Aorta (tissue), 5 donors: Measurements from ENCODE around the gene ZNF746. TPM values are rescaled to one million over a fixed set of nuclear protein-coding genes. Genes with fewer than 3 reads are reported as not detected.

Source experiments
- ATAC-seq: fragments of 200-7000 bp; cut with Tn5 transposase; one replicate; pipeline ENCODE4 v1.9.1; 2022; ENCODE audit warnings: moderate library complexity; ENCODE audit not compliant: low FRiP score
- DNase-seq, 2 donors: peaks; one replicate each; pipeline ENCODE4 v3.0.0-alpha.2; 2020
- H3K27ac ChIP-seq, 2 donors: one replicate each; pipeline ENCODE4 v1.5.1; 2013; ENCODE audit warnings: low read length in 2 of 2, mild to moderate bottlenecking in 2 of 2, moderate library complexity in 2 of 2, control low read depth in 1 of 2, inconsistent platforms in 1 of 2, low read depth in 1 of 2
- H3K27me3 ChIP-seq, 2 donors: one replicate each; pipeline ENCODE4 v1.6.1; 2013; ENCODE audit warnings: control low read depth in 1 of 2, low read length in 1 of 2, mild to moderate bottlenecking in 1 of 2, moderate library complexity in 1 of 2; ENCODE audit not compliant: insufficient read depth in 2 of 2, control insufficient read depth in 1 of 2
- H3K36me3 ChIP-seq, 2 donors: one replicate each; pipeline ENCODE4 v1.6.1; 2013; ENCODE audit warnings: control low read depth in 1 of 2, low read length in 1 of 2, mild to moderate bottlenecking in 1 of 2; ENCODE audit not compliant: insufficient read depth in 2 of 2, control insufficient read depth in 1 of 2
- H3K4me1 ChIP-seq, 2 donors: one replicate each; pipeline ENCODE4 v1.6.1; 2013; ENCODE audit warnings: low read length in 2 of 2, control low read depth in 1 of 2, mild to moderate bottlenecking in 1 of 2, moderate library complexity in 1 of 2; ENCODE audit not compliant: insufficient read depth in 2 of 2, control insufficient read depth in 1 of 2
- H3K4me3 ChIP-seq, 2 donors: one replicate each; pipeline ENCODE4 v1.5.1; 2013; ENCODE audit warnings: low read length in 2 of 2, control low read depth in 1 of 2, mild to moderate bottlenecking in 1 of 2
- H3K9me3 ChIP-seq: one replicate; pipeline ENCODE4 v1.6.1; 2013; ENCODE audit warnings: mild to moderate bottlenecking, low read length; ENCODE audit not compliant: control insufficient read depth
- WGBS, 2 donors: extraction: QIAGEN DNeasy Blood & Tissue Kit; methylation state at CpG; one replicate each; pipeline ENCODE4 v1.1.7; 2013; 5-methylcytosine and 5-hydroxymethylcytosine counted together
- intact Hi-C, 2 donors: fragments of 100-400 bp; cut with DNase I; formaldehyde crosslinking; loops; one replicate each; pipeline versions ENCODE4 v1.14.2 to v1.15.0; 2022
- polyA plus RNA-seq, 2 donors: library from polyadenylated mRNA; stranded (reverse); fragments of 200-250 nt; gene quantifications; one replicate each; pipeline ENCODE4 v1.2.3, GENCODE V29; 2013
- total RNA-seq, 2 donors: library from RNA; stranded (reverse); fragmentation: NEBNext Ultra II Directional; extraction: Animal tissue kit (Norgen Biotek cat#: 25700); gene quantifications; one replicate each; pipeline ENCODE4 v1.2.1, GENCODE V29; 2021
- donor health status: healthy with polysubstance abuse.
- donor health status: Bipolar disorder and iron deficiency.
- donor health status: DM: no; HTN: no; CAD: no.
- donor health status: DM: no; HTN: no; CAD: no.
- donor health status: DM: yes; HTN: yes; CAD: no.

ZNF746 gene
- total and polyA plus RNA-seq, 4 donors = 2.9 to 23.5 (median 12.8) TPM

GRCh38 chr7:149477494-149478443 is 19.8 kb downstream of the ZNF746 start:
- Histone ChIP-seq H3K4me3 (no peak overlapping the region), H3K9me3 (no peaks in the 10 kb centered on the region), H3K27ac (no peak overlapping the region), H3K27me3 (no peaks in the 10 kb centered on the region), H3K36me3 (peaks cover 0 to 14% of the 10 kb centered on the region in 2 donors), H3K4me1 (no peaks in the 10 kb centered on the region)
- DNase-seq (peak in 1 of 2 donors; percentile 22), ATAC-seq (no peak)
- intact Hi-C loops = no loop called here
- WGBS, 2 donors = 88 to 92% methylated on average over 18 of the region's 18 CpGs

- 94% methylated on average over 10 to 12 of the region's 12 CpGs for WGBS, 2 donors
- H3K4me1 ChIP-seq = no peaks in the 10 kb centered on the region
- H3K4me3 ChIP-seq = no peak overlapping the region
- ATAC-seq = no peak
- H3K27me3 ChIP-seq = no peaks in the 10 kb centered on the region
- H3K9me3 ChIP-seq = no peaks in the 10 kb centered on the region
- peaks cover 0 to 14% of the 10 kb centered on the region in 2 donors for H3K36me3 ChIP-seq
- no peak for DNase-seq
- intact Hi-C loops = no loop called here
- no peak overlapping the region for H3K27ac ChIP-seq
Observed at GRCh38 chr7:149476791-149477190, 20.8 kb downstream of the ZNF746 start.

GRCh38 chr7:149475121-149476045 is 22.2 kb downstream of the ZNF746 start:
- DNase-seq = no peak
- no peaks in the 10 kb centered on the region for H3K27me3 ChIP-seq
- WGBS, 2 donors = 95 to 96% methylated on average over 21 of the region's 21 CpGs
- intact Hi-C loops = no loop called here
- H3K9me3 ChIP-seq = no peaks in the 10 kb centered on the region
- H3K4me1 ChIP-seq = no peaks in the 10 kb centered on the region
- no peak overlapping the region for H3K27ac ChIP-seq
- ATAC-seq = peak; percentile 37
- H3K4me3 ChIP-seq = no peak overlapping the region
- H3K36me3 ChIP-seq = peaks cover 0 to 16% of the 10 kb centered on the region in 2 donors

DNA sequence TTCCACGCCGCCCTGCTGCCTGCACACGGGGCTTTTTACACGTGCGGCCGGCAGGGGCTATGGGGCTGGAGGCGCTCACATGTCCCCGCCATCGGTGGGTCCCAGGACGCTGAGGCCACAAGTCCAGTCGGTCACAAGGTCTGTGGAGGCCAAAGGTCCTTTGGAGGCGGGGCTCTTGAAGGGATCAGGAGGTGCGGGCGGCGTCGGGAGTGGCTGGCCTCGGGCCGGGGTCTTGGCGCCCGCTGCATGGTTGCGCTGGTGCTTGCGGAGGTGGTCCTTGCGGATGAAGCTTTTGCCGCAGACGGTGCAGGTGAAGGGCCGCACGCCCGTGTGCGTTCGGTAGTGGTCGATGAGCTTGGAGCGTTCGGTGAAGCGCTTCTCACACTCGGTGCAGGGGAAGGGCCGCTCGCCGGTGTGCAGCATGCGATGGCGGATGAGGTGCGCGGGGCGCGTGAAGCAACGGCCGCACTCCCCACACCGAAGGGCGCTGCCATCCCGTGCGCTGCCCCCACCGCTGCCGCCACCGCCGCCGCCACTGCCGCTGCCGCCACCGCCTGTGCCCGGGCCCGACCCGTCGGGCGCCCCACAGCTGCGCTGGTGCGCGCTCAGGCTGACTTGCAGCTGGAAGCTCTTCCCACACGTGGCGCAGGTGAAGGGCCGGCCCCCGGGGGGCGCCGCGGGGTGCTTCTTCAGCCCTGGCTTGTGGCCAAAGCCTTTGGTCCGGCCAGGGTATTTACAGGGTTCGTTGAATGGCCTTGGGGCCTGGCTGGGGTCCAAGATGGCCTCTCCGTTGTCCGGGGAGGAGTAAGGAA is 23.1 kb downstream of the ZNF746 start:
- Histone ChIP-seq H3K4me3 (no peak overlapping the region), H3K36me3 (peaks cover 0 to 16% of the 10 kb centered on the region in 2 donors), H3K27ac (no peak overlapping the region), H3K9me3 (no peaks in the 10 kb centered on the region), H3K27me3 (no peaks in the 10 kb centered on the region), H3K4me1 (no peaks in the 10 kb centered on the region)
- 93 to 95% methylated on average over 76 to 77 of the region's 77 CpGs for WGBS, 2 donors
- ATAC-seq = no peak
- intact Hi-C loops = no loop called here
- DNase-seq = no peak

GRCh38 chr7:149473251-149473650 is 24.4 kb downstream of the ZNF746 start:
- 92 to 93% methylated on average over 6 of the region's 6 CpGs for WGBS, 2 donors
- intact Hi-C loops = no loop called here
- no peak for DNase-seq
- Histone ChIP-seq H3K4me1 (no peaks in the 10 kb centered on the region), H3K27ac (no peak overlapping the region), H3K27me3 (no peaks in the 10 kb centered on the region), H3K9me3 (no peaks in the 10 kb centered on the region), H3K4me3 (no peak overlapping the region), H3K36me3 (peaks cover 0 to 16% of the 10 kb centered on the region in 2 donors)
- ATAC-seq = no peak

DNA sequence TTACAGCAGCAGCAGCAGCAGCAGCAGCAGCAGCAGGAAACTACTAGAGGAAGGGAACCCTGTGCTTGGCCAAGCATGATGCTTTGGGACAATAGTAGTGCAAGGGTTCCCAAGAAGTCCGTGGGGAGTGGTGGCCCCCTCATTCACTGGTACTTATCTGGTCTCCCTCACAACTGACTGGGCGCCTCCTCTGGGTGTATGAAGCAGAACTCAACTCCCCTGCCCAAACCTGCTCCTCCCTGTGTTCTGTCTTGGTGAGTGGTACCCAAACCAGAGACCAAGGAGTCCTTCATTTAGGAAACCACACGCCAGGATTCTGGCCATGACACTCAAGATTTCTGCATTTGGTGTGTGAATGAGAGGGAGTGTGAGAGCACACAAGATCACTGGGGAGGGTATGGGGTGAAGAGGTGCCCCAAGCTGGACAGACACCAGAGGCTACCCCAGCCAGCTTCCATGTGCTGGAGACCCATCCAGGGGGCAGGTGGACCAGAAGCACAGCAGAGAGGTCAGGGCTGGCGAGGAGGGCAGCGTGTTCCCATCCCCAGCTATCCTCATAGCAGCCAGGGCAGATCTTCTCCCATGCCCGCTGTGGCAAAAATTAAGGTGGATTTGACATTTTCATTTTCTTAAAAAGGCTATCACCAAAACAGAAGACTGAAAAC is 26.2 kb downstream of the ZNF746 start:
- Histone ChIP-seq H3K4me1 (no peaks in the 10 kb centered on the region), H3K9me3 (no peaks in the 10 kb centered on the region), H3K36me3 (peaks cover 0 to 11% of the 10 kb centered on the region in 2 donors), H3K27ac (no peak overlapping the region), H3K4me3 (no peak overlapping the region), H3K27me3 (no peaks in the 10 kb centered on the region)
- DNase-seq = no peak
- ATAC-seq = no peak
- intact Hi-C loops = no loop called here
- WGBS, 2 donors = 97 to 99% methylated on average over 6 of the region's 6 CpGs

DNA sequence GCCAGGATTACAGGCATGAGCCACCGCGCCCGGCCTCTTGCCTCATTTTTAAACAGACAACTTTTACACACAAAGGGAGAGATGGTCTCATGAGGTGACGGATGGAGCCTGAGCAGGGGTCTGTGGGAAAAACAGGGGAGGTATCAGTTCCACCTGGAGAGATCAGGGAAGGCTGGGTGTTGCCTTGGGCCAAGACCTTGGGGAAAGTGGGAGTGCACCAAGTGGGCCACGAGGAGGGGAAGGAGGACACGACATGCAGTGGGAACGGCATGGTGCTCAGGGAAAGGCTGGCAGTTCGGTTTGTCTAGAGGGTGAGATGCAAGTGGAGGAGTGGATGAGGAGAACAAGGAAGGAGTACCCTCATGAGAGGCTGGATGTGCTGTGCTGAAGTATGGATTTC is 27.8 kb downstream of the ZNF746 start:
- intact Hi-C loops = no loop called here
- ATAC-seq (no peak), DNase-seq (no peak)
- Histone ChIP-seq H3K27ac (no peak overlapping the region), H3K4me1 (no peaks in the 10 kb centered on the region), H3K4me3 (no peak overlapping the region), H3K36me3 (peaks cover 0 to 5% of the 10 kb centered on the region in 2 donors), H3K9me3 (no peaks in the 10 kb centered on the region), H3K27me3 (no peaks in the 10 kb centered on the region)
- 91 to 93% methylated on average over 8 of the region's 8 CpGs for WGBS, 2 donors

GRCh38 chr7:149468208-149468607 is 29.4 kb downstream of the ZNF746 start:
- ATAC-seq = no peak
- intact Hi-C loops = no loop called here

More at GRCh38 chr7:149468208-149468607, 29.4 kb downstream of the ZNF746 start:
- Histone ChIP-seq H3K9me3 (no peaks in the 10 kb centered on the region), H3K27ac (no peak overlapping the region), H3K4me1 (no peaks in the 10 kb centered on the region), H3K4me3 (no peak overlapping the region), H3K36me3 (peaks cover 0 to 1% of the 10 kb centered on the region in 2 donors), H3K27me3 (no peaks in the 10 kb centered on the region)
- DNase-seq = no peak
- WGBS, 2 donors = 72 to 74% methylated on average over 5 of the region's 5 CpGs
